Measurements from ENCODE around the gene CNTNAP2.

DNA sequence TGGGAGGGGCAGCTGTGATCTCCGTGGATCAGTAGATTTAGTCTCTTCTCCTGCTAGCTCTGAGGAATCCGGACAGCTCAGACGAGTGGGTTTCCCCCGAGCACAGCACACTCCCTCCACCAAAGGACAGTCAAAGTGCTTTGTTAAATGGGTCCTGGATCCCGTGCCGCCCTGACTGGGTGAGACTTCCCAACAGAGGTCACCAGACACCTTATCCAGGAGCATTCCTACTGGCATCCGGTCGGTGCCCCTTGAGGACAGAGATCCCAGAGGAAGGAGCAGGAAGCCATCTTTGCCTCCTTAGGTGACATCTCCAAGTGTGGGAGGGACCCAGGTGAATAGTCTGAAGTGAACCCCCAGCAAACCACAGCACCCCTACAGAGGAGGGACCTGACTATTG is 1148.9 kb downstream of the CNTNAP2 start:
- TF ChIP-seq, protein P1, sequence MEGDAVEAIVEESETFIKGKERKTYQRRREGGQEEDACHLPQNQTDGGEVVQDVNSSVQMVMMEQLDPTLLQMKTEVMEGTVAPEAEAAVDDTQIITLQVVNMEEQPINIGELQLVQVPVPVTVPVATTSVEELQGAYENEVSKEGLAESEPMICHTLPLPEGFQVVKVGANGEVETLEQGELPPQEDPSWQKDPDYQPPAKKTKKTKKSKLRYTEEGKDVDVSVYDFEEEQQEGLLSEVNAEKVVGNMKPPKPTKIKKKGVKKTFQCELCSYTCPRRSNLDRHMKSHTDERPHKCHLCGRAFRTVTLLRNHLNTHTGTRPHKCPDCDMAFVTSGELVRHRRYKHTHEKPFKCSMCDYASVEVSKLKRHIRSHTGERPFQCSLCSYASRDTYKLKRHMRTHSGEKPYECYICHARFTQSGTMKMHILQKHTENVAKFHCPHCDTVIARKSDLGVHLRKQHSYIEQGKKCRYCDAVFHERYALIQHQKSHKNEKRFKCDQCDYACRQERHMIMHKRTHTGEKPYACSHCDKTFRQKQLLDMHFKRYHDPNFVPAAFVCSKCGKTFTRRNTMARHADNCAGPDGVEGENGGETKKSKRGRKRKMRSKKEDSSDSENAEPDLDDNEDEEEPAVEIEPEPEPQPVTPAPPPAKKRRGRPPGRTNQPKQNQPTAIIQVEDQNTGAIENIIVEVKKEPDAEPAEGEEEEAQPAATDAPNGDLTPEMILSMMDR (IDR thresholded peaks at IDR 0.05): no peak
- TF ChIP-seq EP300 (IDR thresholded peaks at IDR 0.05): no peak

Data from suprapubic skin (tissue), 3 donors.